GM23338 (cell line): Measurements from ENCODE around the gene CABCOCO1.

Experiments used
- POLR2AphosphoS5 ChIP-seq: IDR thresholded peaks from 2 replicates; pipeline ENCODE4 v1.6.1; 2016; ENCODE audit warnings: antibody characterized with exemption, low read depth
- TF ChIP-seq, protein P1 (sequence below), 2 experiments: fragments of 200-600 bp in 1 of 2; sonication (generic) in 1 of 2; conservative IDR thresholded peaks; 2 replicates each; pipeline versions ENCODE4 v1.5.1 to v1.6.1; 2016 to 2017; ENCODE audit warnings: antibody characterized with exemption in 2 of 2, low read depth in 2 of 2, mild to moderate bottlenecking in 2 of 2, moderate library complexity in 1 of 2

GRCh38 chr10:61705022-61705613 lies 42.4 kb downstream of the CABCOCO1 start:
- TF ChIP-seq, protein P1, sequence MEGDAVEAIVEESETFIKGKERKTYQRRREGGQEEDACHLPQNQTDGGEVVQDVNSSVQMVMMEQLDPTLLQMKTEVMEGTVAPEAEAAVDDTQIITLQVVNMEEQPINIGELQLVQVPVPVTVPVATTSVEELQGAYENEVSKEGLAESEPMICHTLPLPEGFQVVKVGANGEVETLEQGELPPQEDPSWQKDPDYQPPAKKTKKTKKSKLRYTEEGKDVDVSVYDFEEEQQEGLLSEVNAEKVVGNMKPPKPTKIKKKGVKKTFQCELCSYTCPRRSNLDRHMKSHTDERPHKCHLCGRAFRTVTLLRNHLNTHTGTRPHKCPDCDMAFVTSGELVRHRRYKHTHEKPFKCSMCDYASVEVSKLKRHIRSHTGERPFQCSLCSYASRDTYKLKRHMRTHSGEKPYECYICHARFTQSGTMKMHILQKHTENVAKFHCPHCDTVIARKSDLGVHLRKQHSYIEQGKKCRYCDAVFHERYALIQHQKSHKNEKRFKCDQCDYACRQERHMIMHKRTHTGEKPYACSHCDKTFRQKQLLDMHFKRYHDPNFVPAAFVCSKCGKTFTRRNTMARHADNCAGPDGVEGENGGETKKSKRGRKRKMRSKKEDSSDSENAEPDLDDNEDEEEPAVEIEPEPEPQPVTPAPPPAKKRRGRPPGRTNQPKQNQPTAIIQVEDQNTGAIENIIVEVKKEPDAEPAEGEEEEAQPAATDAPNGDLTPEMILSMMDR (conservative IDR thresholded peaks at IDR 0.05; ENCODE audit: low read depth in 2 of 2), result no peak
- TF ChIP-seq POLR2AphosphoS5, result no peak
